ENCODE results near the gene FBRS.
A peak's percentile ranks its signal among the peaks of the same experiment; 100 is the strongest.

Gene FBRS

GRCh38 chr16:30651124-30652004 is 6.9 kb upstream of the FBRS start (continued):
- TF ChIP-seq MEIS1 (CRISPR knock-in tag; IDR thresholded peaks at IDR 0.05; ENCODE audit: borderline replicate concordance) (no peak), ZNF221 (tag by site-specific recombination; IDR thresholded peaks at IDR 0.05; ENCODE audit: borderline replicate concordance) (no peak), ZBTB21 (tag by site-specific recombination; IDR thresholded peaks at IDR 0.05) (no peak), BCL6B (tag by site-specific recombination; IDR thresholded peaks at IDR 0.05) (no peak), ZNF148 (tag by site-specific recombination; IDR thresholded peaks at IDR 0.05; ENCODE audit: borderline replicate concordance) (no peak), ZNF629 (tag by site-specific recombination; IDR thresholded peaks at IDR 0.05) (no peak), ZNF280C (tag by site-specific recombination; IDR thresholded peaks at IDR 0.05) (no peak), ZNF791 (tag by site-specific recombination; IDR thresholded peaks at IDR 0.05) (no peak), REST (tag by site-specific recombination; IDR thresholded peaks at IDR 0.05) (peak; percentile 61), SETDB1 (IDR thresholded peaks at IDR 0.05; ENCODE audit: insufficient read length, low read length) (no peak), RBAK (tag by site-specific recombination; IDR thresholded peaks at IDR 0.05) (no peak), TCF7L2 (IDR thresholded peaks at IDR 0.05; ENCODE audit: borderline replicate concordance, low read depth, low read length) (no peak), ZSCAN4 (tag by site-specific recombination; IDR thresholded peaks at IDR 0.05) (no peak), ZNF248 (tag by site-specific recombination; IDR thresholded peaks at IDR 0.05) (no peak), ZNF544 (tag by site-specific recombination; IDR thresholded peaks at IDR 0.05) (no peak), WT1 (tag by site-specific recombination; IDR thresholded peaks at IDR 0.05) (no peak), ZNF138 (tag by site-specific recombination; IDR thresholded peaks at IDR 0.05; ENCODE audit: borderline replicate concordance) (no peak), ZNF169 (tag by site-specific recombination; IDR thresholded peaks at IDR 0.05) (no peak), PBX3 (CRISPR knock-in tag; IDR thresholded peaks at IDR 0.05) (no peak), MZF1 (tag by site-specific recombination; IDR thresholded peaks at IDR 0.05; ENCODE audit: borderline replicate concordance) (no peak; the same call in 1 of the 2 replicates), ZNF24 (tag by site-specific recombination; IDR thresholded peaks at IDR 0.05) (no peak), EGR2 (tag by site-specific recombination; IDR thresholded peaks at IDR 0.05; ENCODE audit: low read depth) (no peak), ZNF626 (tag by site-specific recombination; IDR thresholded peaks at IDR 0.05) (no peak), ZNF354C (tag by site-specific recombination; IDR thresholded peaks at IDR 0.05; ENCODE audit: borderline replicate concordance, low read depth) (no peak), IKZF3 (tag by site-specific recombination; IDR thresholded peaks at IDR 0.05) (peak; percentile 8), ZNF416 (tag by site-specific recombination; IDR thresholded peaks at IDR 0.05) (no peak)

Data from HEK293 (cell line).